HG02870 (cell line): ENCODE data around the gene EXOSC10.
"Not testable (repeated sequence)": the region's sequence is repeated elsewhere in the genome, so short reads cannot be mapped to it uniquely, and the experiment has no call there.

Source experiments
- ATAC-seq: cut with Tn5 transposase; IDR thresholded peaks from one replicate; pipeline ENCODE4 v1.9.1; 2021; ENCODE audit warnings: mild to moderate bottlenecking, moderate library complexity; ENCODE audit not compliant: unreplicated experiment

Gene EXOSC10

DNA sequence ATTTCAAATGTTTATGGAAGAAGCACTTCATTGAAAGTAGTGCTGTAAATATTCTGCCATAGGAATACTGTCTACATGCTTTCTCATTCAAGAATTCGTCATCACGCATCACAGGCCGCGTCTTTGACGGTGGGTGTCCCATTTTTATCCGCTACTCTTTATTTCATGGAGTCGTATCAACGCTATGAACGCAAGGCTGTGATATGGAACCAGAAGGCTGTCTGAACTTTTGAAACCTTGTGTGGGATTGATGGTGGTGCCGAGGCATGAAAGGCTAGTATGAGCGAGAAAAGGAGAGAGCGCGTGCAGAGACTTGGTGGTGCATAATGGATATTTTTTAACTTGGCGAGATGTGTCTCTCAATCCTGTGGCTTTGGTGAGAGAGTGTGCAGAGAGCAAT is 76.5 kb downstream of the EXOSC10 start:
- ATAC-seq = no peak

GRCh38 chr1:11019971-11020370 is 79.7 kb downstream of the EXOSC10 start:
- ATAC-seq = no peak

DNA sequence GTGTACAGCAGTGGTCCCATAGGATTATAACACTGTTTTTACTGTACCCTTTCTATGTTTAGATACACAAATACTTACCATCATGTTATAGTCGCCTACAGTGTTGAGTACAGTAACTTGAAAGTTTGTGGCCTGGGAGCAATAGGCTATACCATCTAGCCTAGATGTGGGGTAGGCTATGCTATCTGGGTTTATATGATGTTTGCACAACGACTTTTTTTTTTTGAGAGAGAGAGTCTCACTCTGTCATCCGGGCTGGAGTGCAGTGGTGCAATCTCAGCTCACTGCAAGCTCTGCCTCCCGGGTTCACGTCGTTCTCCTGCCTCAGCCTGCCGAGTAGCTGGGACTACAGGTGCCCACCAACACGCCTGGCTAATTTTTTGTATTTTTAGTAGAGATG is 80.3 kb downstream of the EXOSC10 start:
- not testable (repeated sequence) for ATAC-seq
